Fibroblast of lung (primary cell): Measurements from ENCODE around the gene CLTA. TPM values are rescaled to one million over a fixed set of nuclear protein-coding genes. Genes with fewer than 3 reads are reported as not detected.

Source experiments
- DNase-seq, 2 donors: peaks; one replicate each; pipeline versions ENCODE4 v3.0.0 to v3.0.0-alpha.2; 2010; ENCODE audit warnings: low read depth in 2 of 2
- H2AFZ ChIP-seq: 2 replicates; pipeline ENCODE4 v1.5.1; 2012; ENCODE audit warnings: low read length, control low read depth, inconsistent platforms
- H3K27ac ChIP-seq: 2 replicates; pipeline ENCODE4 v1.5.1; 2011; ENCODE audit warnings: low read length, control low read depth; ENCODE audit not compliant: insufficient read depth
- H3K27me3 ChIP-seq: 2 replicates; pipeline ENCODE4 v1.5.1; 2011; ENCODE audit warnings: mild to moderate bottlenecking, low read length; ENCODE audit not compliant: control insufficient read depth, insufficient read depth
- H3K36me3 ChIP-seq: 2 replicates; pipeline ENCODE4 v1.5.1; 2011; ENCODE audit warnings: low read length; ENCODE audit not compliant: control insufficient read depth, insufficient read depth
- H3K4me1 ChIP-seq: 2 replicates; pipeline ENCODE4 v1.5.1; 2011; ENCODE audit warnings: low read length; ENCODE audit not compliant: control insufficient read depth, insufficient read depth; ENCODE audit errors: extremely low read depth
- H3K4me2 ChIP-seq: 2 replicates; pipeline ENCODE4 v1.5.1; 2011; ENCODE audit warnings: low read length, control low read depth; ENCODE audit not compliant: insufficient read depth; ENCODE audit errors: extremely low read depth
- H3K4me3 ChIP-seq, 4 experiments: fragments of 200-600 bp in 1 of 4; sonication (generic) in 1 of 4; replicated peaks in 1 of 4; 2 replicates each; pipeline ENCODE4 v1.5.1; 2011 to 2016; ENCODE audit warnings: low read length in 4 of 4, low read depth in 3 of 4, mild to moderate bottlenecking in 3 of 4, control low read depth in 2 of 4, inconsistent platforms in 1 of 4, mixed read lengths in 1 of 4; ENCODE audit not compliant: insufficient read depth in 1 of 4; ENCODE audit errors: control extremely low read depth in 1 of 4
- H3K79me2 ChIP-seq: 2 replicates; pipeline ENCODE4 v1.5.1; 2012; ENCODE audit warnings: mild to moderate bottlenecking, low read length, inconsistent platforms; ENCODE audit not compliant: control insufficient read depth, insufficient read depth
- H3K9ac ChIP-seq: 2 replicates; pipeline ENCODE4 v1.5.1; 2011; ENCODE audit warnings: mild to moderate bottlenecking, low read length, control low read depth; ENCODE audit not compliant: insufficient read depth
- H3K9me3 ChIP-seq: 2 replicates; pipeline ENCODE4 v1.5.1; 2012; ENCODE audit warnings: low read depth, low read length; ENCODE audit not compliant: control insufficient read depth, insufficient read depth
- H4K20me1 ChIP-seq: 2 replicates; pipeline ENCODE4 v1.5.1; 2011; ENCODE audit warnings: low read length; ENCODE audit not compliant: control insufficient read depth, insufficient read depth; ENCODE audit errors: extremely low read depth
- EZH2 ChIP-seq: IDR thresholded peaks from 2 replicates; pipeline ENCODE4 v1.5.1; 2012; ENCODE audit warnings: low read length, control low read depth, mild to moderate bottlenecking; ENCODE audit errors: missing control alignments
- polyA plus RNA-seq, 2 donors: library from polyadenylated mRNA; depleted of rRNA in 1 of 2; stranded (reverse) in 1 of 2; unstranded in 1 of 2; fragments of >200 nt; gene quantifications; 2 replicates each; pipeline ENCODE4 v1.2.1, GENCODE V29; 2011 to 2012; ENCODE audit warnings: missing spikeins in 1 of 2
- total RNA-seq: library from RNA; depleted of rRNA; stranded (reverse); fragments of >200 nt; gene quantifications from 2 replicates; pipeline ENCODE4 v1.2.1, GENCODE V29; 2014
- TF ChIP-seq, protein P1 (sequence below), 2 donors: IDR thresholded peaks in 1 of 2; conservative IDR thresholded peaks in 1 of 2; 1 replicate in 1 of 2; 2 replicates in 1 of 2; pipeline ENCODE4 v1.5.1; 2011 to 2012; ENCODE audit warnings: low read length in 2 of 2, control low read depth in 1 of 2, inconsistent platforms in 1 of 2, low read depth in 1 of 2, mild to moderate bottlenecking in 1 of 2

CLTA gene
- total and polyA plus RNA-seq, 2 donors (not counting 1 experiment from before 2014, with no cell fraction given): 238 to 341 TPM

- H3K4me2 ChIP-seq: no peak overlapping the region
Observed at GRCh38 chr9:36162211-36162738, 28.4 kb upstream of the CLTA start.

GRCh38 chr9:36163049-36163785, 27.5 kb upstream of the CLTA start:
- no peaks in the 10 kb centered on the region for H3K9me3 ChIP-seq
- DNase-seq: peak; percentile 93 to 94
- H3K79me2 ChIP-seq: no peaks in the 10 kb centered on the region
- H3K4me1 ChIP-seq: peaks cover 28% of the 10 kb centered on the region
- no peaks in the 10 kb centered on the region for H3K27me3 ChIP-seq
- H4K20me1 ChIP-seq: no peaks in the 10 kb centered on the region
- peak overlapping the region; percentile 51 for H3K4me2 ChIP-seq
- peak overlapping the region; percentile 38 for H3K27ac ChIP-seq
- H3K9ac ChIP-seq: no peak overlapping the region
- H3K36me3 ChIP-seq: no peaks in the 10 kb centered on the region
- H2AFZ ChIP-seq: peak overlapping the region; percentile 7
- H3K4me3 ChIP-seq: no peak overlapping the region
- TF ChIP-seq, protein P1, sequence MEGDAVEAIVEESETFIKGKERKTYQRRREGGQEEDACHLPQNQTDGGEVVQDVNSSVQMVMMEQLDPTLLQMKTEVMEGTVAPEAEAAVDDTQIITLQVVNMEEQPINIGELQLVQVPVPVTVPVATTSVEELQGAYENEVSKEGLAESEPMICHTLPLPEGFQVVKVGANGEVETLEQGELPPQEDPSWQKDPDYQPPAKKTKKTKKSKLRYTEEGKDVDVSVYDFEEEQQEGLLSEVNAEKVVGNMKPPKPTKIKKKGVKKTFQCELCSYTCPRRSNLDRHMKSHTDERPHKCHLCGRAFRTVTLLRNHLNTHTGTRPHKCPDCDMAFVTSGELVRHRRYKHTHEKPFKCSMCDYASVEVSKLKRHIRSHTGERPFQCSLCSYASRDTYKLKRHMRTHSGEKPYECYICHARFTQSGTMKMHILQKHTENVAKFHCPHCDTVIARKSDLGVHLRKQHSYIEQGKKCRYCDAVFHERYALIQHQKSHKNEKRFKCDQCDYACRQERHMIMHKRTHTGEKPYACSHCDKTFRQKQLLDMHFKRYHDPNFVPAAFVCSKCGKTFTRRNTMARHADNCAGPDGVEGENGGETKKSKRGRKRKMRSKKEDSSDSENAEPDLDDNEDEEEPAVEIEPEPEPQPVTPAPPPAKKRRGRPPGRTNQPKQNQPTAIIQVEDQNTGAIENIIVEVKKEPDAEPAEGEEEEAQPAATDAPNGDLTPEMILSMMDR (conservative IDR thresholded peaks at IDR 0.05 in 1 of 2, IDR thresholded peaks at IDR 0.05 in 1 of 2; ENCODE audit: low read depth in 1 of 2, low read length in 2 of 2): no peak
- no peak for TF ChIP-seq EZH2

More at GRCh38 chr9:36162211-36162738, 28.4 kb upstream of the CLTA start:
- Histone ChIP-seq H3K36me3 (no peaks in the 10 kb centered on the region), H4K20me1 (no peaks in the 10 kb centered on the region), H3K27ac (no peak overlapping the region), H2AFZ (no peak overlapping the region), H3K27me3 (no peaks in the 10 kb centered on the region), H3K9me3 (no peaks in the 10 kb centered on the region), H3K4me3 (no peak overlapping the region), H3K79me2 (no peaks in the 10 kb centered on the region), H3K4me1 (peaks cover 28% of the 10 kb centered on the region), H3K9ac (no peak overlapping the region)
- TF ChIP-seq, protein P1 (conservative IDR thresholded peaks at IDR 0.05 in 1 of 2, IDR thresholded peaks at IDR 0.05 in 1 of 2; ENCODE audit: low read depth in 1 of 2, low read length in 2 of 2): no peak
- TF ChIP-seq EZH2: no peak
- no peak for DNase-seq

GRCh38 chr9:36163786-36164170, 26.9 kb upstream of the CLTA start:
- Histone ChIP-seq H3K9me3 (no peaks in the 10 kb centered on the region), H4K20me1 (no peaks in the 10 kb centered on the region), H3K36me3 (no peaks in the 10 kb centered on the region), H3K9ac (no peak overlapping the region), H3K4me1 (peaks cover 28% of the 10 kb centered on the region), H3K27ac (peak overlapping the region; percentile 38), H3K4me2 (peak overlapping the region; percentile 51), H3K27me3 (no peaks in the 10 kb centered on the region), H3K79me2 (no peaks in the 10 kb centered on the region), H2AFZ (no peak overlapping the region), H3K4me3 (no peak overlapping the region)
- peak; percentile 34 to 79 for DNase-seq
- TF ChIP-seq EZH2: no peak
- TF ChIP-seq, protein P1 (conservative IDR thresholded peaks at IDR 0.05 in 1 of 2, IDR thresholded peaks at IDR 0.05 in 1 of 2; ENCODE audit: low read depth in 1 of 2, low read length in 2 of 2): no peak
